Caco-2 (cell line): ENCODE data around the gene SPTLC2. TPM values are rescaled to one million over a fixed set of nuclear protein-coding genes. Genes with fewer than 3 reads are reported as not detected.
A peak's percentile ranks its signal among the peaks of the same experiment; 100 is the strongest.

ENCODE experiments used
- BruUV-seq: library from RNA; stranded (reverse); fragments of 400-500 nt; replicated peaks from 2 replicates; lab custom pipeline; 2021; lab: Mats Ljungman, UMichigan
- CTCF ChIA-PET: fragments of 300-600 bp; sonication (Branson Sonifier 250); formaldehyde crosslinking; loops from one replicate; lab custom pipeline; 2022; ENCODE audit warnings: antibody characterized with exemption; lab: Charles Lee
- POLR2A ChIA-PET: fragments of 300-600 bp; sonication (Branson Sonifier 250); formaldehyde crosslinking; loops from one replicate; lab custom pipeline; 2022; ENCODE audit warnings: antibody characterized with exemption; lab: Charles Lee
- DNase-seq, 2 experiments: peaks; one replicate each; pipeline versions ENCODE4 v3.0.0 to v3.0.0-alpha.2; 2020 to 2022
- H3K27me3 ChIP-seq: replicated peaks from 2 replicates; pipeline ENCODE4 v1.6.0; 2011; ENCODE audit warnings: low read length; ENCODE audit not compliant: control insufficient read depth, insufficient read depth
- H3K36me3 ChIP-seq: 2 replicates; pipeline ENCODE4 v1.5.1; 2011; ENCODE audit warnings: low read length; ENCODE audit not compliant: control insufficient read depth, insufficient read depth
- H3K4me1 ChIP-seq: fragments of 250-450 bp; sonication (Bioruptor Pico); 2 replicates; pipeline ENCODE4 v1.5.1; 2020; ENCODE audit warnings: mild to moderate bottlenecking
- H3K4me3 ChIP-seq: 2 replicates; pipeline ENCODE4 v1.5.1; 2011; ENCODE audit warnings: low read depth, mild to moderate bottlenecking, control low read depth, low read length
- H3K9me3 ChIP-seq: fragments of 250-450 bp; sonication (Bioruptor Pico); 2 replicates; pipeline ENCODE4 v1.5.1; 2020; ENCODE audit warnings: mild to moderate bottlenecking, moderate library complexity
- H3K27ac Mint-ChIP-seq: one replicate; pipeline ENCODE4 v1.8.0; 2022; ENCODE audit warnings: mixed read lengths; ENCODE audit not compliant: unreplicated experiment
- H3K27me3 Mint-ChIP-seq: one replicate; pipeline ENCODE4 v1.8.0; 2022; ENCODE audit warnings: mixed read lengths; ENCODE audit not compliant: insufficient read depth, unreplicated experiment
- H3K36me3 Mint-ChIP-seq: one replicate; pipeline ENCODE4 v1.8.0; 2022; ENCODE audit warnings: mild to moderate bottlenecking, mixed read lengths; ENCODE audit not compliant: insufficient read depth, unreplicated experiment
- H3K4me1 Mint-ChIP-seq: one replicate; pipeline ENCODE4 v1.8.0; 2022; ENCODE audit warnings: low read depth, mixed read lengths; ENCODE audit not compliant: unreplicated experiment
- H3K4me3 Mint-ChIP-seq: one replicate; pipeline ENCODE4 v1.8.0; 2022; ENCODE audit warnings: mild to moderate bottlenecking, moderate library complexity, mixed read lengths; ENCODE audit not compliant: unreplicated experiment
- H3K9me3 Mint-ChIP-seq: one replicate; pipeline ENCODE4 v1.8.0; 2022; ENCODE audit warnings: mixed read lengths; ENCODE audit not compliant: unreplicated experiment
- CTCF ChIP-seq, 2 experiments: fragments of 200-600 bp in 1 of 2; IDR thresholded peaks; 1 replicate in 1 of 2; 2 replicates in 1 of 2; pipeline versions ENCODE4 v1.5.1 to v1.8.0; 2011 to 2022; ENCODE audit warnings: antibody characterized with exemption in 1 of 2, control low read depth in 1 of 2, inconsistent platforms in 1 of 2, low read depth in 1 of 2, low read length in 1 of 2, mild to moderate bottlenecking in 1 of 2, moderate library complexity in 1 of 2; ENCODE audit not compliant: insufficient read depth in 1 of 2, severe bottlenecking in 1 of 2, unreplicated experiment in 1 of 2
- intact Hi-C: fragments of 100-400 bp; cut with micrococcal nuclease; formaldehyde crosslinking; loops from one replicate; pipeline ENCODE4 v1.10.0; 2022; ENCODE audit not compliant: unreplicated experiment
- total RNA-seq: library from RNA; stranded (reverse); gene quantifications from 2 replicates; pipeline ENCODE4 v1.2.3, GENCODE V29; 2022

The SPTLC2 gene
- total RNA-seq, 1 experiment from 2014 or later, result 49.6 TPM

- no peaks in the 10 kb centered on the region for H3K36me3 ChIP-seq
- DNase-seq, result peak in 1 of 2 experiments; percentile 42
- H3K36me3 Mint-ChIP-seq, result no peaks in the 10 kb centered on the region
- no peaks in the 10 kb centered on the region for H3K27me3 ChIP-seq
- no peaks in the 10 kb centered on the region for H3K27me3 Mint-ChIP-seq
- no peaks in the 10 kb centered on the region for H3K9me3 Mint-ChIP-seq
- peaks cover 17% of the 10 kb centered on the region for H3K9me3 ChIP-seq
- ChIA-PET POLR2A (no interaction called here), CTCF (no interaction called here)
- no peak overlapping the region for H3K4me3 Mint-ChIP-seq
- peaks cover 28% of the 10 kb centered on the region for H3K4me1 ChIP-seq
- H3K4me1 Mint-ChIP-seq, result peaks cover 25% of the 10 kb centered on the region
- H3K4me3 ChIP-seq, result no peak overlapping the region
- no TSS peak for BruUV-seq
- no peak overlapping the region for H3K27ac Mint-ChIP-seq
- no peak for TF ChIP-seq CTCF (IDR thresholded peaks at IDR 0.05; ENCODE audit: insufficient read depth in 1 of 2, low read depth in 1 of 2, low read length in 1 of 2, severe bottlenecking in 1 of 2, unreplicated experiment in 1 of 2)
- intact Hi-C loops, result no loop called here
These were observed 31.4 kb upstream of the SPTLC2 start for GRCh38 chr14:77647853-77648252.

- no TSS peak for BruUV-seq
- H3K27ac Mint-ChIP-seq, result no peak overlapping the region
- no peaks in the 10 kb centered on the region for H3K27me3 Mint-ChIP-seq
- intact Hi-C loops, result no loop called here
- DNase-seq, result no peak
- no peaks in the 10 kb centered on the region for H3K36me3 Mint-ChIP-seq
- no peaks in the 10 kb centered on the region for H3K9me3 Mint-ChIP-seq
- Histone ChIP-seq H3K36me3 (no peaks in the 10 kb centered on the region), H3K4me1 (peaks cover 28% of the 10 kb centered on the region), H3K9me3 (peaks cover 17% of the 10 kb centered on the region), H3K27me3 (no peaks in the 10 kb centered on the region), H3K4me3 (no peak overlapping the region)
- TF ChIP-seq CTCF (IDR thresholded peaks at IDR 0.05; ENCODE audit: insufficient read depth in 1 of 2, low read depth in 1 of 2, low read length in 1 of 2, severe bottlenecking in 1 of 2, unreplicated experiment in 1 of 2), result no peak
- H3K4me3 Mint-ChIP-seq, result no peak overlapping the region
- ChIA-PET CTCF (no interaction called here), POLR2A (no interaction called here)
- H3K4me1 Mint-ChIP-seq, result peaks cover 25% of the 10 kb centered on the region
These were observed 30.5 kb upstream of the SPTLC2 start for GRCh38 chr14:77646907-77647306.

DNA sequence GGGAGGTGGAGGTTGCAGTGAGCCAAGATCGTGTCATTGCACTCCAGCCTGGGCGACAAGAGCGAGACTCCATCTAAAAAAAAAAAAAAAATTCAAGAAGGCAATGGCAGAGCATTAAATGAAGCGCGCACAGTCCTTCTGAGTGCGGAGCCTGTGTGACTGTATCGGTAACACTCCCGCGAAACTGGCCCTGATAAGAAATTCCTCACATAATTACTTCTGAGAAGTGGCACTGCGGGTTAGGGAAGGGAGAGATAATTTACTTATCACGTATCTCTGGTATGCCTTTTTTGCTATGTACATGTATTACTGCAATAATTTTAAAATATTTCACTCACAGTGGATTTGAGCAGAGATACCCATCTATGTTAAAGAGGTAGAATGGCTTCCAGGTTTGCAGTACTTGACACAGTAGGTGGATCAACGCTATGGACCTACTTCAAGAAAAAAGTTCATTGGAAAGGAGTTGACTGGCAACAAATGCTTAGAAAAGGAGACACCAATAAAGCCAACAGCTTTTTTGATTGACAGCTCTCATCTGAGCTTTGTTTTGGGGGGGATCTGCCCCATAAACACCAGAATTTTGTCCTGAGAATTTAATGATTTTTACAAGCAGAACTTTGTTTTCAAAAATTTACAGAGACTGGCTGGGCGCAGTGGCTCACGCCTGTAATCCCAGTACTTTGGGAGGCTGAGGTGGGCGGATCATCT lies 29.2 kb upstream of the SPTLC2 start:
- H3K4me3 Mint-ChIP-seq, result no peak overlapping the region
- intact Hi-C loops, result no loop called here
- ChIA-PET CTCF (no interaction called here), POLR2A (no interaction called here)
- no peaks in the 10 kb centered on the region for H3K27me3 ChIP-seq
- no peak overlapping the region for H3K4me3 ChIP-seq
- peaks cover 25% of the 10 kb centered on the region for H3K4me1 Mint-ChIP-seq
- no peaks in the 10 kb centered on the region for H3K36me3 ChIP-seq
- peaks cover 28% of the 10 kb centered on the region for H3K4me1 ChIP-seq
- H3K9me3 Mint-ChIP-seq, result no peaks in the 10 kb centered on the region
- H3K9me3 ChIP-seq, result peaks cover 17% of the 10 kb centered on the region
- no peak for TF ChIP-seq CTCF (IDR thresholded peaks at IDR 0.05; ENCODE audit: insufficient read depth in 1 of 2, low read depth in 1 of 2, low read length in 1 of 2, severe bottlenecking in 1 of 2, unreplicated experiment in 1 of 2)
- H3K27me3 Mint-ChIP-seq, result no peaks in the 10 kb centered on the region
- peak overlapping the region; percentile 16 for H3K27ac Mint-ChIP-seq
- no TSS peak for BruUV-seq
- DNase-seq, result peak; percentile 32 to 52
- H3K36me3 Mint-ChIP-seq, result no peaks in the 10 kb centered on the region
